Endothelial cell of umbilical vein (primary cell): ENCODE measurements around the gene NRP2. TPM values are rescaled to one million over a fixed set of nuclear protein-coding genes. Genes with fewer than 3 reads are reported as not detected.

ENCODE experiments used
- BruUV-seq: library from RNA; stranded (reverse); fragments of 400-500 nt; replicated peaks from 2 replicates; lab custom pipeline; 2021; lab: Mats Ljungman, UMichigan
- CTCF ChIA-PET: fragments of 300-600, 350-600 bp; sonication (Branson Sonifier 250); formaldehyde crosslinking; loops from one replicate; lab custom pipeline; 2021; ENCODE audit warnings: antibody characterized with exemption, inconsistent platforms; lab: Charles Lee
- POLR2A ChIA-PET: fragments of 300-600, 350-600 bp; sonication (Branson Sonifier 250); formaldehyde crosslinking; loops from one replicate; lab custom pipeline; 2021; ENCODE audit warnings: antibody characterized with exemption, inconsistent platforms; lab: Charles Lee
- DNase-seq: peaks from one replicate; pipeline ENCODE4 v3.0.0-alpha.2; 2011; ENCODE audit warnings: low read depth, low spot score
- FAIRE-seq: peaks from 2 replicates; lab custom pipeline; 2011; peaks lifted over from hg19 to GRCh38; lab: Jason Lieb, UNC
- H2AFZ ChIP-seq: 2 replicates; pipeline ENCODE4 v1.6.0; 2012; ENCODE audit warnings: low read depth, low read length, control low read depth, inconsistent platforms
- H3K27ac ChIP-seq: 2 replicates; pipeline ENCODE4 v1.5.1; 2011; ENCODE audit warnings: low read depth, mild to moderate bottlenecking, control low read depth, low read length, moderate library complexity; ENCODE audit not compliant: insufficient read depth
- H3K27me3 ChIP-seq, 2 experiments: 2 replicates each; pipeline versions ENCODE4 v1.6.0 to v1.6.1; 2011; ENCODE audit warnings: low read length in 2 of 2, mixed read lengths in 1 of 2; ENCODE audit not compliant: control insufficient read depth in 2 of 2, insufficient read depth in 2 of 2
- H3K36me3 ChIP-seq, 2 experiments: 2 replicates in 1 of 2; 3 replicates in 1 of 2; pipeline ENCODE4 v1.5.1; 2011; ENCODE audit warnings: low read length in 2 of 2, mild to moderate bottlenecking in 1 of 2, moderate library complexity in 1 of 2; ENCODE audit not compliant: control insufficient read depth in 2 of 2, insufficient read depth in 2 of 2; ENCODE audit errors: extremely low read depth in 1 of 2
- H3K4me1 ChIP-seq: 3 replicates; pipeline ENCODE4 v1.5.1; 2011; ENCODE audit warnings: mild to moderate bottlenecking, low read length; ENCODE audit not compliant: control insufficient read depth, insufficient read depth; ENCODE audit errors: extremely low read depth
- H3K4me2 ChIP-seq: 2 replicates; pipeline ENCODE4 v1.6.1; 2011; ENCODE audit warnings: low read length, control low read depth, mixed read lengths; ENCODE audit not compliant: insufficient read depth
- H3K4me3 ChIP-seq, 3 experiments: fragments of 200-600 bp in 1 of 3; sonication (generic), shearing (Covaris generic) in 1 of 3; replicated peaks in 1 of 3; 2 replicates each; pipeline ENCODE4 v1.5.1; 2011 to 2016; ENCODE audit warnings: control low read depth in 3 of 3, low read length in 3 of 3, mild to moderate bottlenecking in 2 of 3, inconsistent platforms in 1 of 3, low read depth in 1 of 3, moderate library complexity in 1 of 3; ENCODE audit not compliant: insufficient read depth in 1 of 3
- H3K79me2 ChIP-seq: 2 replicates; pipeline ENCODE4 v1.6.0; 2012; ENCODE audit warnings: low read length, inconsistent platforms; ENCODE audit not compliant: control insufficient read depth, insufficient read depth
- H3K9ac ChIP-seq: replicated peaks from 2 replicates; pipeline ENCODE3; 2011; ENCODE audit warnings: low read length, control low read depth; ENCODE audit not compliant: insufficient read depth; ENCODE audit errors: extremely low read depth
- H3K9me1 ChIP-seq: replicated peaks from 3 replicates; pipeline ENCODE4 v1.6.0; 2011; ENCODE audit warnings: mild to moderate bottlenecking, low read length; ENCODE audit not compliant: control insufficient read depth, insufficient read depth; ENCODE audit errors: extremely low read depth
- H3K9me3 ChIP-seq: replicated peaks from 2 replicates; pipeline ENCODE4 v1.5.1; 2012; ENCODE audit warnings: low read length, inconsistent platforms; ENCODE audit not compliant: control insufficient read depth, insufficient read depth
- H4K20me1 ChIP-seq: replicated peaks from 2 replicates; pipeline ENCODE3; 2011; ENCODE audit warnings: mild to moderate bottlenecking, low read length; ENCODE audit not compliant: control insufficient read depth, insufficient read depth; ENCODE audit errors: extremely low read depth
- CTCF ChIP-seq, 2 donors: IDR thresholded peaks; 1 replicate in 1 of 2; 2 replicates in 1 of 2; pipeline ENCODE4 v1.5.1; 2011; ENCODE audit warnings: low read length in 2 of 2, mild to moderate bottlenecking in 2 of 2, moderate library complexity in 2 of 2, control low read depth in 1 of 2, inconsistent platforms in 1 of 2, low read depth in 1 of 2; ENCODE audit not compliant: insufficient read depth in 1 of 2; ENCODE audit errors: extremely low read depth in 1 of 2
- EZH2 ChIP-seq: IDR thresholded peaks from 2 replicates; pipeline ENCODE4 v1.6.1; 2012; ENCODE audit warnings: borderline replicate concordance, low read depth, mild to moderate bottlenecking, moderate library complexity, low read length, inconsistent platforms; ENCODE audit not compliant: severe bottlenecking
- FOS ChIP-seq: IDR thresholded peaks from 2 replicates; pipeline ENCODE4 v1.6.1; 2011; ENCODE audit warnings: mild to moderate bottlenecking, low read length, moderate library complexity, borderline replicate concordance; ENCODE audit not compliant: insufficient read depth
- GATA2 ChIP-seq: IDR thresholded peaks from 2 replicates; pipeline ENCODE4 v1.7.0; 2011; ENCODE audit warnings: low read depth, mild to moderate bottlenecking, moderate library complexity, mixed read lengths, low read length; ENCODE audit not compliant: insufficient read length, insufficient read depth
- JUN ChIP-seq: IDR thresholded peaks from 2 replicates; pipeline ENCODE4 v1.6.1; 2011; ENCODE audit warnings: borderline replicate concordance, low read depth; ENCODE audit not compliant: insufficient read length, insufficient read depth
- MAX ChIP-seq: IDR thresholded peaks from 2 replicates; pipeline ENCODE4 v1.6.1; 2011; ENCODE audit not compliant: insufficient read depth, insufficient read length
- MYC ChIP-seq: IDR thresholded peaks from one replicate; pipeline ENCODE4 v1.6.1; 2011; ENCODE audit warnings: mild to moderate bottlenecking, low read depth, low read length
- POLR2A ChIP-seq: IDR thresholded peaks from 2 replicates; pipeline ENCODE4 v1.6.1; 2012; ENCODE audit warnings: low read depth, mild to moderate bottlenecking, control low read depth, low read length
- POLR2AphosphoS5 ChIP-seq: IDR thresholded peaks from 2 replicates; pipeline ENCODE4 v1.6.1; 2012; ENCODE audit warnings: low read depth, mild to moderate bottlenecking, control low read depth, low read length, moderate library complexity; ENCODE audit not compliant: insufficient read depth
- dilution Hi-C: fragments of 300-500 bp; cut with MboI; formaldehyde crosslinking; loops from one replicate; pipeline ENCODE4 v1.15.0; 2019; ENCODE audit warnings: low sequenced_read_pairs; ENCODE audit not compliant: extremely low pct_ligation_motif_present
- intact Hi-C: fragments of 100-400 bp; cut with micrococcal nuclease; formaldehyde crosslinking; loops from one replicate; pipeline ENCODE4 v1.10.0; 2022
- polyA plus RNA-seq, 4 experiments: library from polyadenylated mRNA; depleted of rRNA in 3 of 4; stranded (reverse) in 3 of 4; unstranded in 1 of 4; fragments of >200 nt; gene quantifications; 2 replicates each; pipeline versions ENCODE4 v1.2.1 to v1.2.3, GENCODE V29; 2011 to 2012; ENCODE audit warnings: missing spikeins in 1 of 4
- total RNA-seq: library from RNA; stranded (reverse); gene quantifications from 2 replicates; pipeline ENCODE4 v1.2.3, GENCODE V29; 2021

Gene NRP2
- total and polyA plus RNA-seq, 2 donors (not counting 3 experiments of a cell fraction or from before 2014, with no cell fraction given): 160 to 240 TPM

GRCh38 chr2:205769879-205770278 lies 87.6 kb downstream of the NRP2 start:
- peak overlapping the region; percentile 63 for H3K27ac ChIP-seq
- peak overlapping the region; percentile 37 for H3K4me2 ChIP-seq
- H3K79me2 ChIP-seq: no peaks in the 10 kb centered on the region
- ChIA-PET POLR2A (interaction anchor here (1.1 kb wide), 1 partner anchor 88 kb away, joined by 3 read pairs; the partner anchor contains the start of gene NRP2), CTCF (interaction anchor here (0.7 to 1.2 kb wide), 4 partner anchors 42 to 178 kb away, joined by 3 to 4 read pairs (median 4); no protein-coding TSS in a partner anchor)
- no peak overlapping the region for H2AFZ ChIP-seq
- H4K20me1 ChIP-seq: no peaks in the 10 kb centered on the region
- intact Hi-C loops: loop anchor here (1.0 to 5.0 kb wide), 4 partner anchors 87 to 1658 kb away; partner anchors contain the start of gene NRP2
- TF ChIP-seq CTCF (IDR thresholded peaks at IDR 0.05; ENCODE audit: extremely low read depth in 1 of 2, insufficient read depth in 1 of 2, low read depth in 1 of 2, low read length in 2 of 2) (no peak), EZH2 (no peak), MAX (no peak), GATA2 (no peak), POLR2AphosphoS5 (no peak), POLR2A (no peak), MYC (no peak), FOS (no peak), JUN (no peak)
- no peak for FAIRE-seq
- dilution Hi-C loops: no loop called here
- H3K9ac ChIP-seq: peak overlapping the region; percentile 48
- no peaks in the 10 kb centered on the region for H3K9me3 ChIP-seq
- H3K4me3 ChIP-seq: no peak overlapping the region
- H3K27me3 ChIP-seq: no peaks in the 10 kb centered on the region
- BruUV-seq: TSS peak; percentile 59
- peaks cover 20% of the 10 kb centered on the region for H3K4me1 ChIP-seq
- H3K9me1 ChIP-seq: no peaks in the 10 kb centered on the region
- no peak for DNase-seq
- peaks cover 2 to 41% of the 10 kb centered on the region in 2 experiments for H3K36me3 ChIP-seq
